Choroid plexus epithelial cell (primary cell): ENCODE data around the gene TMEM132D.

ENCODE experiments used
- DNase-seq: peaks from one replicate; pipeline ENCODE4 v3.0.0-alpha.2; 2010; ENCODE audit warnings: low read depth
- H3K4me3 ChIP-seq: 2 replicates; pipeline ENCODE4 v1.5.1; 2011; ENCODE audit warnings: low read depth, mild to moderate bottlenecking, control low read depth, low read length, moderate library complexity
- TF ChIP-seq, protein P1 (sequence below): conservative IDR thresholded peaks from 2 replicates; pipeline ENCODE4 v1.5.1; 2011; ENCODE audit warnings: low read depth, mild to moderate bottlenecking, control low read depth, inconsistent platforms, low read length, moderate library complexity

Gene TMEM132D

GRCh38 chr12:129310346-129310745 lies 593.5 kb downstream of the TMEM132D start:
- no peak for DNase-seq
- H3K4me3 ChIP-seq = no peak overlapping the region
- TF ChIP-seq, protein P1, sequence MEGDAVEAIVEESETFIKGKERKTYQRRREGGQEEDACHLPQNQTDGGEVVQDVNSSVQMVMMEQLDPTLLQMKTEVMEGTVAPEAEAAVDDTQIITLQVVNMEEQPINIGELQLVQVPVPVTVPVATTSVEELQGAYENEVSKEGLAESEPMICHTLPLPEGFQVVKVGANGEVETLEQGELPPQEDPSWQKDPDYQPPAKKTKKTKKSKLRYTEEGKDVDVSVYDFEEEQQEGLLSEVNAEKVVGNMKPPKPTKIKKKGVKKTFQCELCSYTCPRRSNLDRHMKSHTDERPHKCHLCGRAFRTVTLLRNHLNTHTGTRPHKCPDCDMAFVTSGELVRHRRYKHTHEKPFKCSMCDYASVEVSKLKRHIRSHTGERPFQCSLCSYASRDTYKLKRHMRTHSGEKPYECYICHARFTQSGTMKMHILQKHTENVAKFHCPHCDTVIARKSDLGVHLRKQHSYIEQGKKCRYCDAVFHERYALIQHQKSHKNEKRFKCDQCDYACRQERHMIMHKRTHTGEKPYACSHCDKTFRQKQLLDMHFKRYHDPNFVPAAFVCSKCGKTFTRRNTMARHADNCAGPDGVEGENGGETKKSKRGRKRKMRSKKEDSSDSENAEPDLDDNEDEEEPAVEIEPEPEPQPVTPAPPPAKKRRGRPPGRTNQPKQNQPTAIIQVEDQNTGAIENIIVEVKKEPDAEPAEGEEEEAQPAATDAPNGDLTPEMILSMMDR = no peak

DNA sequence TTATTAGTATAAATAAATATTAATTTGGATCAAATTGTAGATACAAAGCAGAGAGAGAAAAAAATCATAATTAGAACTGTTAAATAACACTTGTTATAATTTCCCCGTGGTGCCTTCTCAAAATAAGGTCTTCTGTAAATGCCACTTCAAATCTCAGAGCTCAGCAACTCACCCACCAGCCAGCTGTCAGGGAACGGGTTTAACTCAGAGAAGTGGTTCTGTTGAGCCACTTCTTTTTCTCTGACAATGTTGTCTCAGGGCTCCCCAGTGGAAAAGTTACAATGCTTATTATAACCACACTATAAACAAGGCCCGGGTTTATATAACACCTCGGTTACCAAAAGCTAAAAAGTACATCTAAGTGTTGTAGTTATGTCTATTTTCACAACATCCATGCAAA lies 598.0 kb downstream of the TMEM132D start:
- H3K4me3 ChIP-seq = no peak overlapping the region
- TF ChIP-seq, protein P1 = no peak
- no peak for DNase-seq

DNA sequence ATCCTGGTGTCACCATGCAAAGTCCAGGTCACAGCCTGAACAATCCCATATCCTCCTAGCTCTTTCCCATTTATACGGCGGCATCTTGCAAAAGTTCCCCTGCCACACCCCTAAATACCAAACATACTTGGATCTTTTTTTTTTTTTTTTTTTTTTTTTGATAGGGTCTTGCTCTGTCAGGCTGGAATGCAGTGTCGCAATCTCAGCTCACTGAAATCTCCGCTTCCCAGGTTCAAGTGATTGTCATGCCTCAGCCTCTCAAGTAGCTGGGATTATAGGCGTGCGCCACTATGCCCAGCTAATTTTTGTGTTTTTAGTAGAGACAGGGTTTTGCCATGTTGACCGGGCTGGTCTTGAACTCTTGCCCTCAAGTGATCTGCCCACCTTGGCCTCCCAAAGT lies 599.3 kb downstream of the TMEM132D start:
- no peak for DNase-seq
- TF ChIP-seq, protein P1 = no peak
- H3K4me3 ChIP-seq = no peak overlapping the region

DNA sequence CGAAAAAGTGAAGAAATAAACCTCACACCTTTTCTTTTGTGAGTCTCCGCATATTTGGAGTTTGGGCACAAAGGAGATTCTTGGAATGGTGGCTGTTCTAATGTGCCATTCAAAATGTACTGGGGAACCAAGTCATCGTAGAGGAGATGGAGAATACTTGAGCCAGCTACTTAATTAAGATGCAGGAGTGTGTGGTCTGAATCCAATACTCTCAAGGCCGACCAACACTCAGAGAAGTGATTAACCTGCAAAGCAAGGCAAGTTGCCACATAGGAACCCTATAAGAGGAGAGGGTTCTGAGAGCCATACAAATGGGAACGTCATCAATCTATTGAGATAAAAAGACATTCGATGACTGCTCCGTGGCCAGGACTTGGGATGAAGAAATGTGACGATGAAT lies 603.8 kb downstream of the TMEM132D start:
- no peak for DNase-seq
- H3K4me3 ChIP-seq = no peak overlapping the region
- TF ChIP-seq, protein P1 = no peak

- TF ChIP-seq, protein P1 = no peak
- H3K4me3 ChIP-seq = no peak overlapping the region
- DNase-seq = no peak
These were observed 604.9 kb downstream of the TMEM132D start for GRCh38 chr12:129298921-129299320.

- no peak for DNase-seq
- TF ChIP-seq, protein P1 = no peak
These were observed 607.2 kb downstream of the TMEM132D start for GRCh38 chr12:129296671-129297070.

GRCh38 chr12:129294868-129295267 lies 609.0 kb downstream of the TMEM132D start:
- TF ChIP-seq, protein P1 = no peak
- H3K4me3 ChIP-seq = no peak overlapping the region
- no peak for DNase-seq

More at GRCh38 chr12:129296671-129297070, 607.2 kb downstream of the TMEM132D start:
- no peak overlapping the region for H3K4me3 ChIP-seq
